H4 (cell line): ENCODE measurements around the gene ZC3H18. TPM values are rescaled to one million over a fixed set of nuclear protein-coding genes. Genes with fewer than 3 reads are reported as not detected.

ENCODE experiments used
- DNase-seq: peaks from one replicate; pipeline ENCODE4 v3.0.0-alpha.2; 2015; ENCODE audit warnings: low spot score
- total RNA-seq: library from RNA; depleted of rRNA; stranded (reverse); fragments of >200 nt; shearing (Covaris generic); gene quantifications from 2 replicates; pipeline ENCODE4 v1.2.3, GENCODE V29; 2014

ZC3H18 gene
- total RNA-seq, 1 experiment from 2014 or later, result 10.6 TPM

DNA sequence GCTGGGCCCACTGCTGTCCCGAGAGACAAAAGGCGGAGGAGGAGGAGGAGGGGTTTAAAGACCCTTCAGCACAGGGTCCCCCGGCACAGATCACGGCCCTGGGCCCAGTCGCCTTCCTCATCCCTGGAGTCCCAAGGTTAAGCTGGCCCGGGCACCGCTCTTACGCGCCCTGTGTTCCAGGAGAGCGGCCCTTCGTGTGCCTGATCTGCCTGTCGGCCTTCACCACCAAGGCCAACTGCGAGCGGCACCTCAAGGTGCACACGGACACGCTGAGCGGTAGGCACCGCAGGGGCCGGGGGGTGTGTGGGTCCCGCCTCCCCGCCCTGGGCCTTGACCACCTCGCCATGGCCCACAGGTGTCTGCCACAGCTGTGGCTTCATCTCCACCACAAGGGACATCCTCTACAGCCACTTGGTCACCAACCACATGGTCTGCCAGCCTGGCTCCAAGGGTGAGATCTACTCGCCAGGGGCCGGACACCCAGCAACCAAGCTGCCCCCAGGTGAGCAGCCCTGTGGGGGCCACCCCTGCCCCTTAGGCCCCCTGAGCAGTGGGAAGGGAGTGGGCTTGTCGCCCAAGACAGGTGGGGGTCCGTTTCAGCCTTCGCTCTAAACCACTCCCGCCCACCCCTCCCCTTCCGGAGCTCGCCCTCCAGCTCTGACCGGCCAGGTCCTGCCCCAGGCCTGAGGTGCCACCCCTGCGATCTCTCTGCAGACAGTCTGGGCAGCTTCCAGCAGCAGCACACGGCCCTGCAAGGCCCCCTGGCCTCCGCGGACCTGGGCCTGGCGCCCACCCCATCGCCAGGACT is 37.6 kb upstream of the ZC3H18 start:
- no peak for DNase-seq

DNA sequence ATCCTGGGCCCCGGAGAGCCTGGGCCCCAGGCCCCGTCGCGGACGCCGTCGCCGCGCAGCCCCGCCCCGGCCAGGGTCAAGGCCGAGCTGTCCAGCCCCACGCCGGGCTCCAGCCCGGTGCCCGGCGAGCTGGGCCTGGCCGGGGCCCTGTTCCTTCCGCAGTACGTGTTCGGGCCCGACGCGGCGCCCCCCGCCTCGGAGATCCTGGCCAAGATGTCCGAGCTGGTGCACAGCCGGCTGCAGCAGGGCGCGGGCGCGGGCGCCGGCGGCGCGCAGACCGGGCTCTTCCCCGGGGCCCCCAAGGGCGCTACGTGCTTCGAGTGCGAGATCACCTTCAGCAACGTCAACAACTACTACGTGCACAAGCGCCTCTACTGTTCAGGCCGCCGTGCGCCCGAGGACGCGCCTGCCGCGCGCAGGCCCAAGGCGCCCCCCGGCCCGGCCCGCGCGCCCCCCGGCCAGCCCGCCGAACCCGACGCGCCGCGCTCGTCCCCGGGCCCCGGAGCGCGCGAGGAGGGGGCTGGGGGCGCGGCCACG is 36.8 kb upstream of the ZC3H18 start:
- DNase-seq, result no peak

DNA sequence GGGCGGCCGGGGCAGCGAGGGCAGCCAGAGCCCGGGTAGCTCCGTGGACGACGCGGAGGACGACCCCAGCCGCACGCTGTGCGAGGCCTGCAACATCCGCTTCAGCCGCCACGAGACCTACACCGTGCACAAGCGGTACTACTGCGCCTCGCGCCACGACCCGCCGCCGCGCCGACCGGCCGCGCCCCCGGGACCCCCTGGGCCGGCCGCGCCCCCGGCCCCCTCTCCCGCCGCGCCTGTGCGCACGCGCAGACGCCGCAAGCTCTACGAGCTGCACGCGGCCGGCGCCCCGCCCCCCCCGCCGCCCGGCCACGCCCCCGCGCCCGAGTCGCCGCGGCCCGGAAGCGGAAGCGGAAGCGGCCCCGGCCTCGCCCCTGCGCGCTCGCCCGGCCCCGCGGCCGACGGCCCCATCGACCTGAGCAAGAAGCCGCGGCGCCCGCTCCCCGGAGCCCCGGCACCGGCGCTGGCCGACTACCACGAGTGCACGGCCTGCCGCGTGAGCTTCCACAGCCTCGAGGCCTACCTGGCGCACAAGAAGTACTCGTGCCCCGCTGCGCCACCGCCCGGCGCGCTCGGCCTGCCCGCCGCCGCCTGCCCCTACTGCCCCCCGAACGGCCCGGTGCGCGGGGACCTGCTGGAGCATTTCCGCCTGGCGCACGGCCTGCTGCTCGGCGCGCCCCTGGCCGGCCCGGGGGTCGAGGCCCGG is 36.1 kb upstream of the ZC3H18 start:
- peak; percentile 47 for DNase-seq

DNA sequence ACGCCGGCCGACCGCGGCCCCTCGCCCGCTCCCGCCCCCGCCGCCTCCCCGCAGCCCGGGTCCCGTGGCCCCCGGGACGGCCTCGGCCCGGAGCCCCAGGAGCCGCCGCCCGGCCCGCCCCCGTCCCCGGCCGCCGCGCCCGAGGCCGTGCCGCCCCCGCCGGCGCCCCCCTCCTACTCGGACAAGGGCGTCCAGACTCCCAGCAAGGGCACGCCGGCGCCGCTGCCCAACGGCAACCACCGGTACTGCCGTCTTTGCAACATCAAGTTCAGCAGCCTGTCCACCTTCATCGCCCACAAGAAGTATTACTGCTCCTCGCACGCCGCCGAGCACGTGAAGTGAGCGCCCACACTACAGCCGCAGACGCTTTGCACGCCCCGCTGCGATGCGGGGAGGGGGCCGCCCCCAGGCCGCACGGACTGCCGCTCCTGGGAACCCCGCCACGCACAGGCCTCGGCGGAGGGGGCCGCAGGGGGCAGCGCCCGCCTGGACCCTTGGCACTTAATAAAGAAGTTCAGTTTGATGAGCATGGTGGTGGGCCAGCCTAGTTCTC is 35.5 kb upstream of the ZC3H18 start:
- peak; percentile 48 for DNase-seq

DNA sequence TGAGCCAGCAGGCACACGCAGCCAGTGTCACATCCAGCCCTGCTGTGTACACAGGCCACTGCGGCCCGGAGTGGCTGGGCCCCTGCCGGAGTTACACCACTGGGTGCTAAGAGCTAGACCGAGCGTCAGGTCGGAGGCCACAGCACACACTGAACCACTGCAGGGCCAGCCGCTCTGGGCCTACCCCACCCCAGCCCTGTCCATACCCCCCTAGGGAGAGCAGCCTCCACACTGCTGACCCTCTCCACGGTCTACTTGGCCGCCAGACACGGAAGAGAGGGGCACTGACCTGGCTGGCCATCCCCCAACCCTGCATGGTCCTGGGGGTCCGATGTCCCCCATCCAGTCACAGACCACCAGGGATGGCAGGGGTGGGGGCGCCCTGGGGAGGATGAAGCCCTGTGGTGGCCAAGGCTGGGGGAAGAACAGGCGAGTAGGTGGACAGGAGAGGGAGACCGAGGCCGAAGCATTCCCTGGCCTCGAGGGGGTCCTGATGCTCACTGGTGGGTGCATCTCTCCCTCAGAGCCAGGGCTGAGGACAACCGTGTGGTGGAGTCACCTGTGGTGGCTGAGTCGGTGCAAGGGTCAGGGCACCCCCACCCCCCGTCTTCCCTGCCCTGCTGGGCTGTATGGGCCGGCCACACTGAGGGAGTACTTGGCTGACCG is 34.9 kb upstream of the ZC3H18 start:
- no peak for DNase-seq

DNA sequence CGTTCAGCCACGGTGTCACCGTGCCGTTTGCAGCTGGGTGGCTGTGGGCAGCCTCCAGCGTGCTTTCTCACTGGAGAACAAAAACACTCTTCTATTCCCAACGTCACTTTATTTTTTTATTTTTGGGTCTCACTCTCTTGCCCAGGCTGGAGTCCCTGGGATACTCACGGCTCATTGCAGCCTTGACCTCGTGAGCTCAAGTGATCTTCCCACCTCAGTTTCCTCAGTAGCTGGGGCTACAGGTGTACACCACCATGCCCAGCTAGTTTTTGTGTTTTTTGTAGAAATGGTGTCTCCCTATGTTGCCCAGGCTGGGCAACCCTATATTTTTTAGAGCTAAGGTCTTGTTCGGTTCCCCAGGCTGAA is 34.4 kb upstream of the ZC3H18 start:
- DNase-seq, result no peak

DNA sequence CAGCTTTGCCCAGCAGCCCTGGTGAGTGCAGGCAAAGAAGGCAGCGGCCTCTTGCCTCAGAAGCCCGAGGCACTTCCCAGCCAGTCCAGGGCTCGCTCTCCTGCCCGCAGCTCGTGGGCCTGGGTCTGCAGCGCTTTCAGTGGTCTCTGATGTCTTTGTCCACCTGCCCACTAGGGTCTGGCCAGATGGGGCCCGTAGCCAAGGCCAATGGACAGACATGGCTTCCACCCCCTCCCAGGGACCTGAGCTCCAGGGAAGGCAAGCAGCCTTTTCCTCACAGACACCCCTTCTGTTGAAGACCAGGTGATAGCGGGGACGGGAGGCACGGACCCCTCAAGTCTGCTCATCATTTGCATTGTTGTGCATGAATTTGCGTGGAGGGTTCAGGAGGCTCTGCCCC is 33.7 kb upstream of the ZC3H18 start:
- no peak for DNase-seq

DNA sequence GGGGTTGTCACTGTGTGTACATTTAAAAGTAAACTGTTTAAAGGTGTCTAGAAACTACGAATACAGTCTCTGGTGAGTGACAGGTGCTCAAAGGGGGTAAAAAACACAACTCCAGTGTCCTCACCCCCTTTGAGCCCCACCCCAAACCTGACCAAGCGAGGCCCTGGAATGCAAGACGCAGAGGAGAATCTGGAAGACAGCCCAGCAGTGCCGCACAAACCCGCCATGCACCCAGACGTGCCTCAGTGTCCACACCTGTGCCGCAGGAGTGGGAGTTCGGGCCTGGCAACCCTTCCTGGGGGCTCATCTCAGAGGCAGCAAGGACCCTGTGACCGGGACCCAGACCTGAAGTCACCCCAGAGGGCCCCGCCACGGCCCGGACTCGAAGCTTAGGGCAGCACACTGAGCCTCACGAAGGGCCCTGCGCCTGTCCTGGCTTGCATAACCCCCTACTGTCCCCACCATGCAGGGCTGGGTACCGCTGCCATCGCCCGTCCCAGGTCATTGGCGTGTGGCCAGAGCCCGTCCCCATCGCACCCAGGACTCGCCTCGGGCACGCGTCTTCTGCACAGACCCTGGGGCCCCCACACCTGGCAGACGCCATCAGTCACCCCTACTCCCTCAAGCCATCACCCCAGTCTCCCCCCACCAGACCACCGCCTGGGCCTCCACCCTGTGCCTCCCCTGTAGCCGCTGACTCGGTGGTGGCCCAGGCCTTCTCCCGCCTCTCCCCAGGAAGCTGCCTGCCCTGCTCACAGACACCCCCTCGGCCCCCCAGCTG is 33.0 kb upstream of the ZC3H18 start:
- DNase-seq, result no peak

DNA sequence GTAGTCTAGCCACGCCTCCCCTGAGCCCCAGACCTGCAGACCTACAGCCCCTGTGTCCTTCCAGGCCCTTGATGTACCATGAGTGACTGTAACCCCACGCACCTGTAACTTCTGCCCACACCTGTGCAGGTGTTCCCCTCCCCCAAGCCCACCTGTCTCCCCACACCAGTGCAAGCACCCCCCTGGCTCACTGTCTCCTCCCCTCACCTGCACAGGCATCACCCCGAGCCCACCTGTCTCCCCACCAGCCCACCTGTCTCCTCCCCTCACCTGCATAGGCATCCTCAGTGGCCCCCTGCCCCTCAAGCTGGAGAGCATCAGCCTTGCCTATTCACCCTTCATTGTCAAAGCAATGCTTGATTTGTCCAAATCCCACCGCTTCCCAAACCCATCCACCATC is 32.3 kb upstream of the ZC3H18 start:
- no peak for DNase-seq

DNA sequence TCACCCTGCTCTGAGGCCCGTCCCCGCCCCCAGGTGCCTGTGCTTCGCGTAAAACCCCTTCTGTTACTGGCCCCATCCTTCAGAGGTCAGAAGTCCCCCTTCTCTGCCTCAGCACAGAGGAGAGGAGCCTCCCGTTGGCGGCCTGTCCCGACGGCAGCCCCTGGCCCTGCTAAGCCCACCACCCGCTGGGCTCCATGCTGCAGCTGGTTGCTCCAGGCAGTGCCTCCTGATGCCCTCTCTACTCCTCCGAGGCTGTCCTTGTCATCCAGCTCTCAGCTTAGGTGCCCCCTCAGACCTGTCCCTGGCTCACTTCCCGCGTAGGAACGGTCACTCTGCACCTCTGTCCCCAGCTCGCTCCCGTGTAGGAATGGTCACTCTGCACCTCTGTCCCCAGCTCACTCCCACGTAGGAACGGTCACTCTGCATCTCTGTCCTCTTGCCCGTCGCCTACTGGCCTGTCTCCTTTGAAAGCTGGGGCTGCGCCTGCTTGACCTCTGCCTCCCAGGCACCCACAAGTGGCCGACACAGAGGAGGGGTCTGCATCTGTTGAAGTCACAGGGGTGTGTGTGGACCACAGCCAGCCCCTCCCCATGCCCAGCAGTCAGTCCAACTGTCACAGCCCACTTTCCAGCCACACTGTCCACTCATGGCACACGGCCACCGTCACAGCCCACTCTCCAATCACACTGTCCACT is 31.7 kb upstream of the ZC3H18 start:
- DNase-seq, result no peak

DNA sequence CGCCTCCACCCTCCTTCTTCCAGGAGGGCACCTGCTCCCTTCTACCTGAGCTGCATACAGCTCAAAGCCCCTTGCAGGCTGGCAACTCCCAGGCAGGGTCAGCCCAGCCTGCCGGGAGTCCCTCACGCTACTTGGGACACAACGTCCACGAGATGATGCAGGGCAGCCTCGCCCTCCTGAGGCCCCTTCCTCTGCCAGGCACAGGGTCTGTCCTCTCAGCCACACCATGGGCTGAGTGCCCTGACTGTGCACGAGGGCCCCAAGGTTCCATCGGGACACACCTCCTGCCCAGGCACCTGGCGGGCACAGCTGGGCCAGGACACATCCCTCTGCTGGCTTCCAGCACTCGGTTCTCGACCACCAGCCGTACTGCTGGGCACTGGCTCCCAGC is 30.9 kb upstream of the ZC3H18 start:
- DNase-seq, result no peak

DNA sequence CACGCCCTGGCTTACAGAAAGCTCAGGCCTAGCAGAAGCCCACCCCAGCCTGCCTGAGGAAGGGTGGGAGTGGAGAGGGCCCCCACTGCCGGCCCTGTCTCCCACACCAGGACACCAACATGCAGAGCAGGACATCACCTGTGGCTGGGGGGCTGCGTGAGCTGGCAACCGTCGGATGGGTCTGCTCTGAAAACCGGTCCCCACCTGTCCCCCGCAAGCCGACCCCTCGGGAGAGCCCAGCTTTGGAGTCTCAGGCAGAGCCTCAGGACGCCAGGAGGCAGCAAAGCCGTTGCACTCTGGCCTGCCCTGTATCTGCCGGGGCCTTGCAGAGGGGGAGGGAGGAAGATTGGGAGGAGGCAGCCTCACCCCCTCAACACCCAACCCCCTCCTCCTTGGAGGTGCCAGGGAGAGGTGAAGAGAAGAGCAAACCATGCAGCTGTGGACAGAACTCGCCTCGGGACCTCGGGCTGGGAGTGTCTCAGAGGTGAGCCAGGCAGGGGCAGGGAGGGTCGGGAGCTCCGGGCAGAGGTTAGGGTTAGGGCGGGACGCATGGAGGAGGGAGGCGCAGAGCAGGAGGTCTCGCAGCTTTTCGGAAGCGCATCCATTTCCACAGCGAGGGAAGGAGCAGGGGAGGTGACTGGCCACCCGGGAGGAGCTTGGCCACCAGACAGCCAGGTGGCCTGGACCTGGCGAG is 30.4 kb upstream of the ZC3H18 start:
- no peak for DNase-seq

DNA sequence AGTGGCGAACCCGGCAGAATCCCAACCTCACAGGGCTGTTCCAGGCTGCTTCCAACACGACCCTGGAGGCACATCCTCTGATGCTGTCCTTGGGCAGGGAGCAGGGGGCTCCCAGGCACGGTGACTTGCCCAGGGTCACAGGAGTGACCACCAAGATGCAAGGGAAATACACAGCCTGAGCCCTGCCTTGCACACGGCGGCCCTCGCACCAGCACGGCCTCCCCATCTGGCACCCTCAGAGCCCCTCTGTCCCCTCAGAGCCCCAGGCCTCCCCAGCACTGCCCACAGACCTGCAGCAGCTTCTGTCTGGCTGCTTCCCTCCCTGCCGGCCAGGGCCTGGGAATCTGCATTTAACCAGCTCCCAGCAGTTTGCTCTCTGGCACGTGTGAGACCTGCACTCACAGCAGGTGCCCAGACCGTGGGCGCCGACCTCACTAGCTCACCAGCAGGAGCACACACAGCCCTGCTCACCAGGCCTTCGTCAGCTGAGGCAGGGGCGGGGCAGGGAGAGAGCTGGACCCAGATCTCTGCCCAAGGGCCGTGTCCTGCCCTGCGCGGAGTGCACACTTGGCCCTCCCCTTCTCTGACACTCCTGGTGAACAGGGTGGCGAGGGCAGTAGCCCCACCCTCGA is 29.7 kb upstream of the ZC3H18 start:
- DNase-seq, result no peak

DNA sequence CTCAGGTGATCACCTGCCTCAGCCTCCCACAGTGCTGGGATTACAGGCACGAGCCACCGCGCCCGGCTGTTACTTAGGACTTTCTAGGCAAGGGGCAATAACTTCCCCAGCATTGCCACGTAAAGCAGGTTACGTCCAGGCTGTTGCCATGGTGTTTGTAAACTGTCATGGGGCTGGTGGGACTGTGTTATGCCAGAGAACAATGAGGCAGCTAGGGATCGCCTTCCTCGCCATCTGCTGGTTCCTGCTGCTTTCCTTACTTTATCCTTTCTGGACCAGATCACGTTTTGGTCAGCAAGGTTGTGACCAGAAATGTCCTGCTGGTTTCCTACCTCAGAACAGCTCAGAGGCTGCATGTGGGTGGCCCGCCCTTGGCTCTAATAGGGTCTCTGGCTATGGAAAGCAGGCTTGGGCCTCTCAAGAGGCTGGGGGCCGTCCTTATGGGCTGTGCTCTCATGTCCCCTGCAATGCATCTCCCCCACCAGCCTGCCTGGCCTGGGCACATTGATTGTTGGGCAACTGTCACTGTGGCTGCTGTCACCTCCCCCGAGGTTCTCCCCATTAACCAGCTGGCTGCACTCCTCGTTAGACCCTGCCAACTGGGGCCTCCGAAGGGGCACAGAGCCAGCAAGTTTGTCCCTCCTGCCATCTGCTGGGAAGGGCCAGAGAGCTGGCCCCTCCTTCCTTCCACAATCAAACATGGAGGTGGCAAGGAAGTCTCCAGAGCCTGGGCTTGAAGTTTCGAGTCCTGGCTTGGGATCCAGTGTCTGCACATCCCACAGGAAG is 28.2 kb upstream of the ZC3H18 start:
- no peak for DNase-seq

DNA sequence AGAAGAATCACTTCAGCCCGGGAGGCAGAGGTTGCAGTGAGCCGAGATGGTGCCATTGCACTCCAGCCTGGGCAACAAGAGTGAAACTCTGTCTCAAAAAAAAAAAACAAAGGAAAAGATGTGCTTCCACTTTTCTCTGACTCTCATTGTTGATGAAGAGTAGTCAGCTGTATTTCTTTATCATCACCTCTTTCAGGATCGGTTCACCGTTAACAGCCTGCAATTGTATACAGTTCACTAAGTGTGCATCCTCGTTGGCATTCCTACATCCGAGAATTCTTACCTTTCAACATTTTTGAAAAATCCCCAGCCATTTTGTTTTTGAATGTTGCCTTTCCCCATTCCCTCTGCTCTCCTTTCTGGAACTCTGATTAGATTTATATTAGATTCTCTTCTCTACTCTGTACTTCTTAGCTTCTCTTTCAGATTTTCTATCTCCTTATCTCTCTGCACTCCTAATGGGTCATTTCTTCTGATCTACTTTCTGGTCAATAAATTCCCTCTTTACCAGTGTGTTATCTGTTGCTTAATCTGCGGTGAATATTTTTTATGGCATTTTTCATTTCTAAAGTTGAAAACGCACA is 26.9 kb upstream of the ZC3H18 start:
- no peak for DNase-seq

DNA sequence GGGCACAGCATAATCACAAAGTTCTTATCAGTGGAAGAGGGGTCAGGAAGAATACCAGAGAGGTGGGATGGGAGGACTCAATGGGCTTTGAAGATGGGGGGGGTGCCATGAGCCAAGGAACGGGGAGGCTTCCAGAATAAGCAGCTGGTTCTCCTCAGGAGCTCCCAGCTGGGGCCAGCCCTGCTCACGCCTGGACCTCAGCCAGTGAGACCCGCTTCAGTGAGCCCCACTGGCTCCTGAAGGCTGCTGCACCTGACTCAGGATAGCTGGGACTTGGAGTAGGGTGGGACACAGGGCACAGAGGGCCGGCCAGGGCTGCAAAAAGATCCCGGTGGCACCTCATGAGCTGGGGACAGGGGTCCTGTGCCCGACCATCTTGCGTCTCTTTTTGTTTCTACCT is 24.4 kb upstream of the ZC3H18 start:
- DNase-seq, result no peak

DNA sequence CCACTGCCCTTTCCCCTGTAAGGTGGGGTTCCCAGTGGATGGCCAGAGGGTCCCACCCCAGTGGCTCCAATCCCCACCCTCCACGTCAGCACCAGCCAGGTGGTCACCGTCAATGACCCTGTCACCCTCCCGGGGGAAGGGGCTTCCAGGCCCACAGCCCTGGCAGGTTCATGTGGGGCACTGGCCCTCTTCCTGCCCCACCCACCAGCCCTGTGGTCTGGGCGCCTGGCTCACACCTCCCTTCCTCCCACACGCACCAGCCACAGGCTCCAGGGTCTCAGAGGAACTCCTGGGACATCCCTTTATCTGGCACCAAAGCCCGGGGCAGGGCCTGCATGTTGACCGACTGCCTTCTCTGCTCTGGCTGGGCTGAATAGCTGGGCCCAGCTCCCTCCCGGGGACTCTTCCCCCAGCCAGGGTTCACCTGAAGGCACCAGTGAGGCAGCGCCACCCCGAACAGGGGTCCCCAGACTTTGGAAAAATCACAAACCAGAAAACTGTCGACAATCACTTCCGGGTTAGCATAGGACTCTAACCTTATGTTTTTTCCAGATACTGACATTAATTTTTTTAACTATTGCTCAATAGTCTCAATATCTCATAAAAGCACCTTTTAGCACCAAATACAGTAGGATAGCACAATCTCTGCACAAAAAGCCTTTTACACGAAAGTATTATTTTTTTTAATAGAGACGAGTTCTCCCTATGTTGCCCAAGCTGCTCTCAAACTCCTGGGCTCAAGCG is 21.9 kb upstream of the ZC3H18 start:
- no peak for DNase-seq

DNA sequence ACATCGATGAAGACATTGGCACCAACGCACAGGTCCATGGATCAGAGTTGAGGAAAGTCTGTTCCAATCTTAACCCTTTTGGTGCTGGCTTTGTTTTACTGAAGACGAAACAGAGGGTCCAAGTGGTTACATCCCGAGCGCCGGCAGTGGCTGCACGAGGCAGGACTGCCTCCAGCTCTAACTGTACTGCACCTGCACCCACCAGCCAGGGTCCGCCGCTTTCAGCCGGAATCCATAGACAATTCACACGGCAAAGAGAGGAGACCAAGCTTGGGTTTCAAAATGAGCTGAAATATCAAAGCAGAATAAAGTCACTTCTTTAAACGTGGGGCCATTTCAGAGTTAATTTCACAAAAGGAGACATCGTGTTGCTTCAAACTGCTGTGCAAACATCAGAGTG is 21.2 kb upstream of the ZC3H18 start:
- no peak for DNase-seq
